RWPE2 (cell line): ENCODE results near the gene USP2.

Experiments
- ATAC-seq: fragments of 200-7000 bp; cut with Tn5 transposase; 3 replicates; pipeline ENCODE4 v1.9.1; 2021; ENCODE audit warnings: low read depth
- DNase-seq: peaks from one replicate; pipeline ENCODE4 v3.0.0-alpha.2; 2020; ENCODE audit warnings: low spot score
- H3K27ac ChIP-seq: fragments of 450-650 bp; 2 replicates; pipeline ENCODE4 v1.5.1; 2017; ENCODE audit warnings: mild to moderate bottlenecking; ENCODE audit not compliant: poor library complexity, severe bottlenecking
- H3K27me3 ChIP-seq: fragments of 250-450 bp; sonication (Bioruptor Pico); 2 replicates; pipeline ENCODE4 v1.5.1; 2021; ENCODE audit warnings: mild to moderate bottlenecking, moderate library complexity; ENCODE audit not compliant: insufficient read depth, poor library complexity, severe bottlenecking
- H3K36me3 ChIP-seq: fragments of 250-450 bp; sonication (Bioruptor Pico); 2 replicates; pipeline ENCODE4 v1.5.1; 2020; ENCODE audit warnings: low read depth, mild to moderate bottlenecking, moderate library complexity
- H3K4me1 ChIP-seq: fragments of 250-450 bp; sonication (Bioruptor Pico); 2 replicates; pipeline ENCODE4 v1.5.1; 2021; ENCODE audit warnings: mild to moderate bottlenecking, moderate library complexity; ENCODE audit not compliant: insufficient read depth, poor library complexity, severe bottlenecking
- H3K4me3 ChIP-seq: fragments of 250-450 bp; sonication (Bioruptor Pico); 2 replicates; pipeline ENCODE4 v1.5.1; 2021; ENCODE audit warnings: mild to moderate bottlenecking, moderate library complexity; ENCODE audit not compliant: severe bottlenecking
- H3K9me3 ChIP-seq: fragments of 250-450 bp; sonication (Bioruptor Pico); 2 replicates; pipeline ENCODE4 v1.5.1; 2021; ENCODE audit warnings: mild to moderate bottlenecking, moderate library complexity; ENCODE audit not compliant: severe bottlenecking
- CTCF ChIP-seq: fragments of 450-650 bp; IDR thresholded peaks from one replicate; pipeline ENCODE4 v1.5.1; 2017; ENCODE audit warnings: mild to moderate bottlenecking, moderate library complexity; ENCODE audit not compliant: poor library complexity, severe bottlenecking

The USP2 gene

GRCh38 chr11:119320776-119321524 lies 60.5 kb downstream of the USP2 start:
- Histone ChIP-seq H3K27ac (no peak overlapping the region), H3K9me3 (no peaks in the 10 kb centered on the region), H3K4me3 (peak overlapping the region; percentile 4), H3K4me1 (peaks cover 13% of the 10 kb centered on the region), H3K36me3 (no peaks in the 10 kb centered on the region), H3K27me3 (no peaks in the 10 kb centered on the region)
- DNase-seq: no peak
- no peak for TF ChIP-seq CTCF
- ATAC-seq: peak; percentile 17; the same call in 1 of the 3 replicates

- no peak overlapping the region for H3K4me3 ChIP-seq
Measured at GRCh38 chr11:119320240-119320775, 61.2 kb downstream of the USP2 start.

GRCh38 chr11:119319700-119320239 lies 61.7 kb downstream of the USP2 start:
- no peak for ATAC-seq

More at GRCh38 chr11:119320240-119320775, 61.2 kb downstream of the USP2 start:
- Histone ChIP-seq H3K27ac (no peak overlapping the region), H3K36me3 (no peaks in the 10 kb centered on the region), H3K9me3 (no peaks in the 10 kb centered on the region), H3K4me1 (peaks cover 13% of the 10 kb centered on the region), H3K27me3 (no peaks in the 10 kb centered on the region)
- DNase-seq (no peak), ATAC-seq (no peak)
- TF ChIP-seq CTCF: no peak

GRCh38 chr11:119319136-119319699 lies 62.3 kb downstream of the USP2 start:
- TF ChIP-seq CTCF: no peak
- H3K27me3 ChIP-seq: no peaks in the 10 kb centered on the region
- DNase-seq: no peak
- ATAC-seq: no peak
- no peak overlapping the region for H3K4me3 ChIP-seq
- peaks cover 13% of the 10 kb centered on the region for H3K4me1 ChIP-seq
- peak overlapping the region; percentile 57 for H3K27ac ChIP-seq
- no peaks in the 10 kb centered on the region for H3K9me3 ChIP-seq
- no peaks in the 10 kb centered on the region for H3K36me3 ChIP-seq

More at GRCh38 chr11:119319700-119320239, 61.7 kb downstream of the USP2 start:
- Histone ChIP-seq H3K4me1 (peaks cover 13% of the 10 kb centered on the region), H3K4me3 (no peak overlapping the region), H3K9me3 (no peaks in the 10 kb centered on the region), H3K36me3 (no peaks in the 10 kb centered on the region), H3K27ac (no peak overlapping the region), H3K27me3 (no peaks in the 10 kb centered on the region)
- no peak for DNase-seq
- no peak for TF ChIP-seq CTCF
